GM23248 (cell line): ENCODE data around the gene MED12L.

Source experiments
- EZH2 ChIP-seq: fragments of 200-600 bp; sonication (generic); IDR thresholded peaks from 2 replicates; pipeline ENCODE4 v1.6.1; 2018; ENCODE audit warnings: antibody characterized with exemption, mild to moderate bottlenecking; ENCODE audit not compliant: insufficient read depth, poor library complexity, severe bottlenecking
- EZH2phosphoT487 ChIP-seq: fragments of 200-600 bp; sonication (generic); IDR thresholded peaks from 2 replicates; pipeline ENCODE4 v1.6.1; 2018; ENCODE audit warnings: antibody characterized with exemption, moderate library complexity, mild to moderate bottlenecking, low read depth; ENCODE audit not compliant: insufficient read depth

DNA sequence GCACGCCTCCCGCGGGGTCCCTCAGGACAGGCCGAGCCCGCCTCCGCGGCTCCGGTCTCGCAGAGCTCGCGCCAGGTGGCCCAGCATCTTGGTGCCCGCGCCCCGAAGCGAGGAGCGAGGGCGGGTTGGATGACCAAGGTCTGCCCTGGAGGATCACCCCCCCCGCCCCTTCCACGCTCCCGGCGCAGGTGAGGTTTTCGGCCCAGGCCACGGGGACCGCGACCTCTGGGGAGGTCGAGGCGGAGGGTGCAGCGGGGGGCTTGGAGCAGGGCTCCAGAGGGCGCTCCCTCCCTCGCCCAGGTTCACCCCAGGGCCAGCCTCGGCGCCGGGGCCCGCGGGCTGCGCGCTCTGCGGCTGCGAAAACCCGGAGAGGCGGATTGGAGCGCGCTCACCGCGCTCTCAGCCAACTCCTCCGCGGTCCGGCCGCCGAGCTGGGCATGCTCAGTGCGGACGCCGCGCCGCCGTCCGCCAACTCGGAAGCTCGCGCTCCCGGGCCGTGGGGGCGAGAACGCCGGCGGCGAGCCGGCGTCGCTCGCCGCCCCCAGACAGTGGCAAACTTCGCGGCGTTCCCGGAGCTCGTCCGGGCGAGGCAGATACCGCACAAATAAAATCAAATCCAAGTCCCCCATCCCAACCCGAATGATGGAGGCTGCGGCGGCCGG is at the start of gene MED12L:
- TF ChIP-seq EZH2phosphoT487 (no peak), EZH2 (no peak)
